CD4-positive, alpha-beta T cell treated with Interleukin-6 at 100 ng/mL for 8 hours (primary cell): ENCODE data around the gene ARID5B.
A peak's percentile ranks its signal among the peaks of the same experiment; 100 is the strongest.

Experiments
- DNase-seq: peaks from one replicate; pipeline ENCODE4 v3.0.0-alpha.2; 2020; ENCODE audit warnings: mixed read lengths, low spot score

The ARID5B gene

DNA sequence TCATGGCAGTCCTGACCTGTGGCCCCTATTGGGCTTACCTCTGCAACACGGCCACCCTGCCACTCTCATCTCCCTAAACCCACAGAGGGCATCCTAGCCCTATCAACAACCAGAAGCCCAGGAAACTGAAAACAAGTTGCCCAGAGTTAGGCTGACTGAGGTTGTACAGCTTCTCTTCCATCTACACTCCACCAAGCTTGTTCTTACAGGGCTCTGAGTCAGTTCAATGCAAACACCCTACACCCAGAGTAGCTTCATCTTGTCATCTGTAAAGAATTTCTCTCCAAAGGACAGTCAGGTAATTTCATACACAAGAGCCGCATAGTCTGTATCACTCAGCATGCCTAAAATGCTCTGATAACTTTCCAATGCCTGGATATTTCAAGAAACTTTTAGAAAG is 175.4 kb downstream of the ARID5B start:
- no peak for DNase-seq

DNA sequence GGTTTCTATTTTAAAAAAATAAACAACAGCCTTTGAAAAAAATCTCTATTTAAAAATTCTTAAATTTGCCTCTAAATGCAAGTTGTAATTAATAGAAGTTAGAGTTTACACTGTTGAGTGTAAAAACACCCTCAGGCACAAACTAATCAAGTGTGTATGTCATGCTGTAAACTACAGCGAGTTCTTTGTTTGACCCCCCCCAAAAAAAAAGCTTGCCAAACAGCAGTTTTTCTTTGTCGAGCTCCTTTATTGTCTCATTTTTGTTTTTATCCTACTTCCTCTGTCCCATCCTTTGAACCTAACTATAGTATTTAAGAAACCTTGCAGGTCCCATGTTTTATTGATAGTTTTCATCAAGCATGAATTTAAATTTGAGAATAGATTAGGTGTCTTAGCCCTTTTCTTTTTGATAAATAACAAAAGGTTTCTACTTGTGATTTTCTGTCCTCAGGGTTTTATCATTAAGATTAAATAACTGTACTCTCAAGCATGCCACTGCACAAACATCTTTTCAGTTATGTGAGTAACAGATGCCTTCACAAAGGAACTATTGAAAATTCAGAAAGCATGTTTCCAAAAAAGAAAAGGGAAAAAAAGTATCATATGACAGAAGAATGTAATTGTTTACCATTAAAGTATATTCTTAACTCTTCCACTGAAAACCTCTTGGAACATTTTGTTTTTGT is 176.0 kb downstream of the ARID5B start:
- DNase-seq: no peak

DNA sequence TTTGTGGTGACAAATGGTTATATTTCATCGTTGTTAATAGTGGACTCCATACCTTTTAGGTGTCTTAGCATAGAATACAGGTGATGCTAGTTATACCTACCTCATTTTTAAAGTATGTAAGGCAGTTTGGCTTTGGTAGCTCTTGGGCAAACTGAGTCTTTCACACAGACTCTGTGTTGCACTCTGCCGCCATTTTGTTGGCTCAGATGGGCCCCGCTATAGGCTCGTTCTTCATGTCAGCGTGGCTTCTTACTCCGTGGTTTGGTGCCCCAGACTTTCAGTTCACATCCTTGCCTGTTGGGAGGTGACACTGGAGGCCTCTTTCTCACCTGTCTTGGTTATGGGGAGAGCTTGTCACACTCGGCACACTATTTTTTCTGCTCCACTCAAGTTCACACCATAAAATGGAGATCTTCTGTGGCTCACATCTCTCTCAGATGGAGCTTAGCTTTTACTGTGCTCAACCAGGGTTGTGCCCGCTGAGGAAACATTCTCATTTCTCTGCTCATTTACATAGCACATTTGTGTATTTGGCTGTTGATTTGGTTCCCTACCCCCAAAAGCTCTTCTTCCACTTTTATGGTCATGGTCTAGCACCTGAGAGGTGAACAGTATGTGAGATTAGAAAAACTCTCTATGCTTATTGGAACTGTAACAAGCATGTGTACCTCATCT is 178.5 kb downstream of the ARID5B start:
- no peak for DNase-seq

DNA sequence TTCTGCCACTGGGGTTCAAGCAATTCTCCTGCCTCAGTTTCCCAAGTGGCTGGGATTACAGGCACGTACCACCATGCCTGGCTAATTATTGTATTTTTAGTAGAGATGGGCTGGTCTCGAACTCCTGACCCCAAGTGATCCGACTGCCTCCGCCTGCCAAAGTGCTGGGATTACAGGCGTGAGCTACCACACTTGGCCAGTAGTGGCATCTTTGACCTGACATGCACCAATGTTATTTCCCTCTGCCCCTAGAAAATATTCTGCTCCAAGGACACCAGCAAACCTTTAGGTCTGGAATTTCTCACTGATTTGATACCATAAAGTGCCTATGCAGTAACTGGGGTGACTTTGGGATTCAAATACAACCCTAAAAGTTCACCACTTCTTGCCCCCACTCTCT is 179.4 kb downstream of the ARID5B start:
- DNase-seq: no peak

DNA sequence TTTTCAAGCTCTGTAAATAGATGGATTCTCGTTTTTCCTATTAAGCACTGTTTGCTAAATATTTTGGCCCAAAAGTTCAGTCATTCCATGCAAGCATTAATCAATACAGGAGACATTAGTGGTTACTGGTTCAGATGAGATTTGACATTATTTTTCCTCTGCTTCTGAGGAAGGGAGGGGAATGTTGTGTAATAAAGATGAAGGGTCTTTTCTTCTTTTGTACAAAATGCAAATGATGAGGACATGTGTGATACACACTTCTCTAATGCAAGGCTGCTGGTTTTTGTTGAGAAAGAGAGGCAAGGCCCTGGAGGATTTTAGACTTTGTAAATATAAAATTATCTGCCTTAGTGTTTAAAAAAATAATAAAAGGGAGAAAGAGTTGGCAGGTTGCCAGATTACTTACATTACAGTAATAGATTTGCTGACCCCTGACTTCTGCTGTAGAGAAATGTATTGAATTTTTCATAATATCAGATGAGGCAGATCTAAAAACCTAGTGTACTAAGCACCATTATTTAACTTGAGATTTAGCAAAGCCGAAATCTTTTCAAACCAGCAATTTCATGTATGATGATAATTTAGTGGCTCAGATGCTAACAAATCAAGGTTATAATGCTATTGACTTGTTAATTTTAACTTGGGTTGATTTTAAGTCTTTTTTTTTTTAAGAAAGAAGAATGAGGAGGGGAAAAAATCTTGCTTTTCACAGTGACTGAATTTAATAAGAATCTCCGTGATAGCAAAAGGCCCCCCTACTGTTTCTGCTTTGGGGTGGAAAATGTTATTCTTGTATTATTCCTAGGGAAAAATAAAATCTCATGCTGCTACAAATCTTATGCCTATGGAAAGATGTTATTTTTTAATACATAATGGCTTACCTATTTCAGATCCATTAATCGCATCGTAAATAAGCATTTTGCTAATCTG is 180.1 kb downstream of the ARID5B start:
- no peak for DNase-seq

DNA sequence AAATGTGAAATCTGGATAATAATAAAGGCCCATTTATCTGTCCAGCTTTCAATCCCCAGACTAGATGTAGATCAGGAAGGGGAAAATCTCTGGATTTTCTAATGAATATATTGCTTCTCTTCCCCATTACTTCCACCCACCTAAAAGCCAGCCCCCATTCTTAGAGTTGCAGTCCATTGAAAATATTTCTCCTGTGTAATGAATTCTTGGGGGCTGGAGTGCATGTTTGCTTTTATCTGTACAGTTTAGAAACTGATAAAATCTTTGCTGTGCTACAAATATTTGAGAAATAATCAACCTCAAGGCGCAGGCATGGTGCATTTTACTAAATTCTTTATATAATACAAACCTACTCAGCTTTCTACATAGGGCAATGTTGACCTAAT is 180.8 kb downstream of the ARID5B start:
- DNase-seq: no peak

DNA sequence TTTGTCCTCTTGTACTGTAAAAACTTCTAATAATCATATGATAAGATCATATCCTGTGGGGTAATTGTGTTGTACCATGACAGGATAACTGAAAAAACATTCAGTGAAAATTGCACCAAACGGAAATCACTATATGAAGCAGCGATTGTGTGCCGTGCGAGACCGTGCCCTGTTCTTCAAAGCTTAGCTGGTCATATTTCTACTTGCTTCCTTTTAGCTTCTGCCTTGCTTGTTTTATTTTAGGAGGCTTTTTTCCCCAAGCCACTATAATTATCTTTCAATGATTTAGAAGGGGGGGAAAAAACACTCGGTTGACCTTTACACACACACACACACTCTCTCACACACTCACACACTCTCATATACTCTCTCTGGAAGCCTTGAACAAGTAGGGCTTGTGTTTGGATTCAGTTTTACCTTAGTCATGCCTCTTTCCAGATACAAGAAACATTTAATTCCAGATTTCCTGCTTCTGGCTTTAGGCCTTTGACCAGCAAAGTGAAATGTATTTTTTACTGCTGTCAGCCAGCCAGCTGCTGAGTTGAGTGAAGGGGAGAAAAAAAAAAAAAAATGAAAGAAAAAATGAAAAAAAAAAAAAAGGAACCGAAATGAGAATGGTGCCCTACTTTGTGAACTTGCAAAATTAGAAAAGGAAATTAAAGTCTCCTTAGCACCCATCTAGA is 181.4 kb downstream of the ARID5B start:
- peak; percentile 61 for DNase-seq

DNA sequence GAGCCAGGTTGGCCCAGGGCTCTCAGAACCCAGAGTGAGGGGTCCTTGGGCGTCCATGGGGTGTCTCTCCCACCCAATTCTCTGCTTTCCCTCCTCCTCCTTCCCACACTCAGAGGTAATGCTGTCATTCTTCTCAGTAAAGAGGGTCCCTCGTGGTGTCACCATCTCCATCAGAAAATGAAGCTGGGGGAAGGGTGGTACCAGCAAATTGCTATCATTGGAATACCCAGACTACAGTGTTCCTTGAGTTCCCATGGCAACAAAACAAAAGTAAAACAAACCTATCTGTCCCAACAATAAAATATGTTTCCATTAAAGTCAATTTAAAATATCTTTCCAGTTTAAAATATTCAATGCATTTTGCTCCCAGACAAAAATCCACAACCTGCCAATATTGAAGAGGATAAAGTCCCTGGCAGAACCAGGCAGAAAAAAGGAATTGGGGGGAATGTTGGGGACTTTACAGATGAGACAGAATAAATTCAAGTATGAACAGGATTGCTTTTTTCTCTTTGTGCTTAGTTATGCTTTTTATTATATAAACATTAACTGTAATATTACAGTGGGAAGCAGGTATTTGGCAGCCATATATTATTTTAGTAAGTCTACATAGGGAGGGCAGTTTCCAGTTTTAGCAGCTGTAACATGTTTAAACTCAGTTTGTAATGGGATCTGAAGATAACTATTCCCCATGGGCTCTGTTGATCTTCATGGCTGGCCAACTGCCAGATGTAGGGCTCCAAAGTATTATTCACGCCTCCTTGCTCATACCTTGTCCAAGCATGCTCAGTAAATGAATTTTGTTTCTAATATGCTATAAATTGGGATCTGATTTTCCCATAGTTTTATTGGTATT is 182.1 kb downstream of the ARID5B start:
- DNase-seq: peak; percentile 7

DNA sequence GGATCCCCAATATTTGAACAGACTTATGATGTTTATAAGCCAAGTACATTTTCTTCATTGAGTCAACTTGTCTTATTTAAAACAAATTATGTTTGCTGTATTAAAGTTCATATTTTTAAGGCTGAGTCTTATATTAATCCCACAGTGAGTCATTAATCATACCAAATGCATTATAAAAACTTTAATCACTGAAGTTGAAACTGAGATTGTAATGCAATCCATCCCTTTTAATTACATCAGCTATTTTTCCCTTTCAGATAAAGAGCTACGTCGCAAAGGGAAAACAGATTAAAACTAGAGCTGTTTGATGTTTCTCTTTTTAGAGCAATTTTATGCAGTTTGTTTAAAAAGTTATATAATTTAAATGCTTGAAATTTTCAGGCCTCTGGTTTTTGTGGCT is 183.0 kb downstream of the ARID5B start:
- no peak for DNase-seq

DNA sequence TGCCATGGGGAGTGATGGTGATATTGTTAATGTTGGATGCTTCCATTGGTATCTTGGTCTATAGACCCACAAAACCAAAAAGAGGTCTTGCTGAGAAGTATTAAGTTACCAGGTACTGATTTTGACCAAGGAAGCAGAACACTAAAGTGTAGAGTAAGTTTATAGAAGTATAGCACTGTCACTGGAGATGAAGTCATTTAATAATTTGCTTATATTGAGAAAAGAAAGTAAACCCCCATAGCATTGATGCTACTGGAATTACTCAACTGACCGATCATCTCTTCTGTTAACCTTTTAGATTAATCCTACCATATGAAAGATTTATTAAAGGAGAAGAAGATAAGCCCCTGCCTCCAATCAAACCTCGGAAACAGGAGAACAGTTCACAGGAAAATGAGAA is 183.9 kb downstream of the ARID5B start:
- no peak for DNase-seq

DNA sequence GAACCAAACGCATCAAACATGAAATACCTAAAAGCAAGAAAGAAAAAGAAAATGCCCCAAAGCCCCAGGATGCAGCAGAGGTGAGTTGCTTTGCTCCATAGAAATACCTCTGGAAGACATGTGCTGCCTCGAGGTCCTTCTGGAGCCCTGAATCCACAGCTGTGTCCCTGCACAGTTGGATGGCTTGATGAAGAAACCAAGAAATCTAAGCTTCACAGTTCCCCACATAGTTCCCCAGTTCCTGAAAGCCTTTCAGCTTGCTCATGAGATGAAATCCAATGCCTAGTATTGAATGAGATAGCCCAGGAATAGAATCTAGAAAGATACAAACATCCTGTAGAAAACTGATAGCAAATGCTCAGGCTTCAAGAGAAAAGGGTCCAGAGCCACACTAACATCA is 184.3 kb downstream of the ARID5B start:
- DNase-seq: no peak

DNA sequence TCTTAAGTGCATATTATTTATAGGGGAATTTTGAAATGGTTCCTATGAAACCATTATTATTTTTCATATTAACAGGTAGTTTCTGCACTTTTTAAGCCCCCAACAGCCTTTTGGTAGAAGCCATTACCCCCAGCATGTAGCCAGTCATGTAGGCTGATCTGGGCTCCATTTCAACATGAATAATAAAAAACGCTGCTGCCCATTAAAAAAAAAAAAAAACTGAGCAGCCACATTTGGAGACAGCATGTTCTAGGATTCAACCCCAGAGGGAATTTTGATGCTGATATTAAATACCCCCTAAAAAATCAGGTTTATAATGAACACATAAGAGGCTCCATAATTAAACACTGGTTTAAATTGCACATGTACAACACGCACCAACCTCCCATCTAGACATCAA is 185.8 kb downstream of the ARID5B start:
- DNase-seq: no peak

DNA sequence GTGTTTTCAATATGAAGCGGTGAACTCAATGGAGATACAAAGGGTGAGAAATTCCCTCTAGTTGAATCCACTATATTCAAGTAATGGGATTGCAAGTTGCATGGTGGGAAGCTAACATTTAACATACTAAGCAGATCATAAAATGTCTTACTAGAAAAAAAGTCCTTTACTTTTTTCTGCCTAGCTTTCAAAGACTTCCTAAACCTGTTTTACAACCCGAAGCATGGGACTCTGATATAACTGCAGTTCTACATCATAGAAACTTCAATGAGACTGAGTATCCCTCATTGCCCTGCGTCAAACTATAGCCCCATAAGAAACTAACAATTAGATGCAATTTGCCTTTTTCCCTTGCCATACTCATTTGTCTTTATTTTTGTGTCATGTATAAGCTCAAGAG is 187.3 kb downstream of the ARID5B start:
- DNase-seq: no peak

DNA sequence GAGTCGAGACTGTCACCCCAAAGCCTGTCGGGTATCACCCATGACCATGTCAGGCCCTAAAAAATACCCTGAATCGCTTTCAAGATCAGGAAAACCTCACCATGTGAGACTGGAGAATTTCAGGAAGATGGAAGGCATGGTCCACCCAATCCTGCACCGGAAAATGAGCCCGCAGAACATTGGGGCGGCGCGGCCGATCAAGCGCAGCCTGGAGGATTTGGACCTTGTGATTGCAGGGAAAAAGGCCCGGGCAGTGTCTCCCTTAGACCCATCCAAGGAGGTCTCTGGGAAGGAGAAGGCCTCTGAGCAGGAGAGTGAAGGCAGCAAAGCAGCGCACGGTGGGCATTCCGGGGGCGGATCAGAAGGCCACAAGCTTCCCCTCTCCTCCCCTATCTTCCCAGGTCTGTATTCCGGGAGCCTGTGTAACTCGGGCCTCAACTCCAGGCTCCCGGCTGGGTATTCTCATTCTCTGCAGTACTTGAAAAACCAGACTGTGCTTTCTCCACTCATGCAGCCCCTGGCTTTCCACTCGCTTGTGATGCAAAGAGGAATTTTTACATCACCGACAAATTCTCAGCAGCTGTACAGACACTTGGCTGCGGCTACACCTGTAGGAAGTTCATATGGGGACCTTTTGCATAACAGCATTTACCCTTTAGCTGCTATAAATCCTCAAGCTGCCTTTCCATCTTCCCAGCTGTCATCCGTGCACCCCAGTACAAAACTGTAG is 191.0 kb downstream of the ARID5B start:
- no peak for DNase-seq

DNA sequence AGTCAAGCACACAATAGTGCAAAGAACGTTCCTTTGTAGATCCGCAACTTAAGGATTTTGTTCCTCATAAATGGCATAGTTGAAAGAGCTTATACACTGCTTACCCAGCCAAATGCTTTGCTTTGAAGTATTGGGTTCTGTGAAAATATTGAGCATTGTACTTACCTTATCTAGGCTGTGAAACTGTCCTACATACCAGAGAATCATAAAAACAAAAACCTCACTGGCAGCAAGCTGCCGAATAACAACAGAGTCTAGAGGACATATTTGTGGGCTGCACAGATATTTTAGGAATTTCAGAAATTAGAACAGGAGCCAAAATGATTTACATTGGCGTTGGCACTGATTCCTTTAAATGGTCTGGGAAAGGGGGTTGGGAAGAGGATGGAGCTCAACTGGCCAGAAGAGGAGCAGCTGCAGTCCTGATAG is 192.4 kb downstream of the ARID5B start:
- no peak for DNase-seq

DNA sequence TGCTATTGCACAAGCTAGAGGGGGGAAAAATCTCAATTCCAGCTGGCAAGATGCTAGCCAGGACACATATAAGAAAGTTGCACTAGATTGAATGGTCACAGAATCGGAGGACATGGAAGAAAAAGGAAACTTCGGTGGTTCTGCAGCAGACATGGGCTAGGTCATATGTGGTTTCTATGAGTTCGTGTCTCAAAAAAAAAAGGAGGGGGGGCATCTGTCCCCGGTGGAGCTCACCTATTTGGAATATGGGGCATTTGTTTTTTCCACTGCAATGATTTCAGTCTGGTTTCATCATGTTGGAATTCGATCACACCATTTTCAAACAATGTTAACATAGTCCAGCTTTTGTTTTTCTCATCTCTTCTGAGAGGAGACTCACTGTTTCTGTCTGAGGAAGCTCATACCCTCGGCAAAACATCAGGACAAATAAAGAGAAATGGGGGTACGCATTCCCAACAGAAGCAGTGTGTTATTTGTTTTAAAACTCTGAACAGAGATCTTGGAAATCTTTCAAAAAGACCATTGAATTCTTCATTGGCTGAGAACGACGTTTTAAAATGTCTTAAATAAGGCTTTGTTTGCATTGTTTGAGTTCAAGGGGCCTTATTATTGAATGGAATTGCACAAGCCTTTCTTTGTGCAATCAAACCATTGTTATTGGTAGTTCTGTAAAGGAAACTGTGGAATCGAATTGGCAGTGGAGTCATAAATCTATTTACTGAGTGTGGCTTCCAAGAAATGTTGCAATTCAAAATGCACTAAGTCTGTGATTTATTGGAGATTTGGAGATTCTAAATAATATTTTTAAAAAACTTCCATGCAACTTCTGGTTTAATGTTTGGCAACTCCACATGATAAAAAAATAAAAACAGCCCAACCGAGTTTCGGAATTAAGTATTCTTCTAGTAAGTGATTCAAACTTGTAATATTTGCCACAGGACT is 194.0 kb downstream of the ARID5B start:
- no peak for DNase-seq

DNA sequence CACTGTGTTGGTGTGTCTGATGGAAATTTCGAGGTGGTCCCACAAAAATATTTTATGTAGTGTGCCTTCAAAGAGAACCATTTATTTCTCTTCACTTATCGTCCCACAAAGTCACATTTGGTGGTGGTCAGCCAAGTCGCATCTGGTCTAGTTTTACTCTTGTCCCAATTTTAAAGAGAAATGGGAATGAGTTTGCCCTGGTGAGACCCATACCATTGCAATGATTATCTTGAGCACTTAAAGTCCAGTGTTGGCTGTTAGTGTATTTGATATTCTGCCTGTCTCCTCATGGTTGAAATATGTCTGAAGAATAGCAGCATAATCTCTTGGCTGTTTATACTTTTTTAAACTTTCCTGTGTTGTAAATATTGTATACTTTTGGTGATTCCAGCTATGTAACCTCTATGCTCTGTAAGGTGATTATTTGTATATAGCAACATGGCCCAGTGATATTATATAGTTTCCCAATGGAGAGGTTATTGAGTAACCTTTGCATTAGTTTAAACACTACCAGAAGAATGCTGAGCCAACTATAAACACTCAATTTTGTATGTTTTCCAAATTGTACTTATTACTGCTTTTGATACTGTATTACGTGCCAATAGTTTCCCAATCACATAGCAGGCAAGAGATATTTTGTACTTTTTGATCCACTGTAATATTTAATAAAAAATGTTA is 194.9 kb downstream of the ARID5B start:
- DNase-seq: no peak

DNA sequence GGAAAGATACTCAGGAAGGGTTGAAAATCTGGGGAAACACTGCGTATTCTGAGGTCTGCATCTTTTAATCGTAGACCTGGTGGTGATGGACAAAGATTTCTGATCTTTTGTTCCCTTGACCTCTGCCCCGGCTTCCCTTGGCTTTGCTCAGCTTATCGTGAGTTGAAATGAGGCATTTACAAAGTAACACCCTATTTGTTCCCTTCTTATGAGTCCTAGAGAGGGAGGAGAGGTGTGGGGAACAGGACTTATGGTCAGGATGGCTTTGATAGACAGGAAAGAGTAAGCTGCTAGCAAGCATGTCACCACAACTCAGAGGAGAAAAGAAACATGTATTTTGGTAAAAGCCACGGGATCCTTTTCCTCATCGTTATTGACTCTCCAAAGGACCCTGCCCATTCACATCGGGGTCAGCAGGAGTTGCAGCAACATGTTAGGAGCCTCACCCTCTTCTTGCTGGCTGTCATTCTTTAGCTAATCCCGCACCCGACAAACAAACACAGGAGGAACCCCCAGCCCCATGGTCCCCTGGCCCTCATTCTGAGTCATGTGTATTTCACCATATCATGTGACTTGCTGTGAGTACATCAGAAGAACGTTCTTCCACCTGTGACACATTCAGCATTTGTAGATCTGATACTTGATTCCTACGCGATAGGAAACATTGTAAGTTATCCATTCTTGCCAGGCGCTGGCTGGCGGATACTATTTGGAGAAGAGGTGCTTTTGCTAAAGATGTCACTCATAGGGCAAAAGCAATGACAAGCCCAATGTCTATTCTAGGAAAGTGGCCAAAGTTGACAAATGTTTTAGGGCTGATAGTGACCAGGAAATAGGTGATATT is 197.0 kb downstream of the ARID5B start:
- no peak for DNase-seq
